ENCODE results near the gene MUC2.

- TF ChIP-seq CTCF (IDR thresholded peaks at IDR 0.05; ENCODE audit: low read depth, low read length) (no peak), POLR2A (IDR thresholded peaks at IDR 0.05; ENCODE audit: extremely low read depth, insufficient read length) (no peak), MYC (IDR thresholded peaks at IDR 0.05; ENCODE audit: low read depth, low read length) (no peak)
- TF ChIP-seq, protein P1, sequence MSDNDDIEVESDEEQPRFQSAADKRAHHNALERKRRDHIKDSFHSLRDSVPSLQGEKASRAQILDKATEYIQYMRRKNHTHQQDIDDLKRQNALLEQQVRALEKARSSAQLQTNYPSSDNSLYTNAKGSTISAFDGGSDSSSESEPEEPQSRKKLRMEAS (IDR thresholded peaks at IDR 0.05; ENCODE audit: low read depth, low read length), result no peak
Measured at GRCh38 chr11:1102996-1103395, 28.3 kb downstream of the MUC2 start.
